ENCODE data around the gene PARP4.

Gene PARP4

DNA sequence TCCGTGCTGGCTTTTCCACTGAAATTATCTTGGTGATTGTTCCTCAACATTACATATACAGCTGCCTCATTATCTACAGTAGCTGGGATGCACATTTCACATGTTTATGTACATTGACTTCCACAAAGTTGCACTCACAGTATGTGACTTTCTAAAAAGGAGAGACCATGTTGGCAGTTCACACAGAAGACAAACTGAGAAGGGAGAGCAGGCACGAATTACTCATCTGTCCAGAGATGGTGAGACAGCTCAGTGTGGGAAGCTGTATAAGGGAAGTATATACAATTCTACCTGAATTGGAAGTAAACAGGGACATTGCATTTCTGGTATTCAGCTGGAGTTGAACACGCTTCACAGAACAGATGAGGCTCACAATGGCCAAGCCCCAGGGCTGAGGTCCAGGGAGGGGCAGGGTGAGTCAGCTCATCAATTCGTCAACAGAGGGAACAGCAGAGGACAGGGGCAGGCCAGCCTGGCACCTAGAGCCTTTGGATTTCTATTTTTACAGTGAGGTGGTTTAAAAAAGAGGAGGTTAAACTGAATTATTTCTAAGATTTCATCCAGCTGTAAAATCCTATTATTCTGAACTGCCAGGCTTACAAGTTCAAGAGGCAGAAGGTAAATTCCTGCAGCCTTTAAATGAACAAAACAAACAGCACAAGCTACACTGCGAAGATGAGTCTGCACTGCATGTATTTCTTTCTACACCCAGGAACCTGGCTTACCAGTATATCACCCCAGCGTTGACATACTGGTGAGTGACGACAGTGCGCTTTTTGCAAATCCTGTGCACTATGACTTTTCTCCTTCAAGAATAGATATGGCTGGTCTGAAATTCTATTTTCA lies 9.8 kb downstream of the PARP4 start:
- ChIA-PET POLR2A (interaction anchor here (0.6 to 0.7 kb wide), 2 partner anchors 9 to 16 kb away, joined by 3 read pairs; partner anchors contain the start of gene PARP4), CTCF (interaction anchor here (1.3 kb wide), 1 partner anchor 12 kb away, joined by 3 read pairs; no protein-coding TSS in a partner anchor)
- TF ChIP-seq, protein P1, sequence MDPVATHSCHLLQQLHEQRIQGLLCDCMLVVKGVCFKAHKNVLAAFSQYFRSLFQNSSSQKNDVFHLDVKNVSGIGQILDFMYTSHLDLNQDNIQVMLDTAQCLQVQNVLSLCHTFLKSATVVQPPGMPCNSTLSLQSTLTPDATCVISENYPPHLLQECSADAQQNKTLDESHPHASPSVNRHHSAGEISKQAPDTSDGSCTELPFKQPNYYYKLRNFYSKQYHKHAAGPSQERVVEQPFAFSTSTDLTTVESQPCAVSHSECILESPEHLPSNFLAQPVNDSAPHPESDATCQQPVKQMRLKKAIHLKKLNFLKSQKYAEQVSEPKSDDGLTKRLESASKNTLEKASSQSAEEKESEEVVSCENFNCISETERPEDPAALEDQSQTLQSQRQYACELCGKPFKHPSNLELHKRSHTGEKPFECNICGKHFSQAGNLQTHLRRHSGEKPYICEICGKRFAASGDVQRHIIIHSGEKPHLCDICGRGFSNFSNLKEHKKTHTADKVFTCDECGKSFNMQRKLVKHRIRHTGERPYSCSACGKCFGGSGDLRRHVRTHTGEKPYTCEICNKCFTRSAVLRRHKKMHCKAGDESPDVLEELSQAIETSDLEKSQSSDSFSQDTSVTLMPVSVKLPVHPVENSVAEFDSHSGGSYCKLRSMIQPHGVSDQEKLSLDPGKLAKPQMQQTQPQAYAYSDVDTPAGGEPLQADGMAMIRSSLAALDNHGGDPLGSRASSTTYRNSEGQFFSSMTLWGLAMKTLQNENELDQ (tag by site-specific recombination; IDR thresholded peaks at IDR 0.05; ENCODE audit: low read depth) = no peak
- TF ChIP-seq ZIC2 (tag by site-specific recombination; IDR thresholded peaks at IDR 0.05) (no peak), ZNF704 (tag by site-specific recombination; IDR thresholded peaks at IDR 0.05) (no peak), ZNF555 (tag by site-specific recombination; conservative IDR thresholded peaks at IDR 0.05) (no peak), KLF9 (tag by site-specific recombination; IDR thresholded peaks at IDR 0.05; ENCODE audit: low read depth) (no peak), ZNF24 (tag by site-specific recombination; IDR thresholded peaks at IDR 0.05) (no peak), SP3 (tag by site-specific recombination; IDR thresholded peaks at IDR 0.05) (no peak), ZNF155 (tag by site-specific recombination; IDR thresholded peaks at IDR 0.05) (no peak), ZNF324 (tag by site-specific recombination; IDR thresholded peaks at IDR 0.05) (no peak), GLIS1 (tag by site-specific recombination; IDR thresholded peaks at IDR 0.05) (no peak), ZNF48 (tag by site-specific recombination; IDR thresholded peaks at IDR 0.05) (no peak), ZNF19 (tag by site-specific recombination; IDR thresholded peaks at IDR 0.05; ENCODE audit: low read depth) (no peak), BCL11B (tag by site-specific recombination; IDR thresholded peaks at IDR 0.05; ENCODE audit: low read depth) (no peak), RBAK (tag by site-specific recombination; IDR thresholded peaks at IDR 0.05) (no peak), ZSCAN23 (tag by site-specific recombination; IDR thresholded peaks at IDR 0.05) (no peak), ZBTB8A (tag by site-specific recombination; IDR thresholded peaks at IDR 0.05) (no peak), ZNF362 (tag by site-specific recombination; IDR thresholded peaks at IDR 0.05) (no peak), ZNF488 (tag by site-specific recombination; IDR thresholded peaks at IDR 0.05) (no peak), OSR2 (tag by site-specific recombination; IDR thresholded peaks at IDR 0.05) (no peak)
- TF ChIP-seq, protein P2, sequence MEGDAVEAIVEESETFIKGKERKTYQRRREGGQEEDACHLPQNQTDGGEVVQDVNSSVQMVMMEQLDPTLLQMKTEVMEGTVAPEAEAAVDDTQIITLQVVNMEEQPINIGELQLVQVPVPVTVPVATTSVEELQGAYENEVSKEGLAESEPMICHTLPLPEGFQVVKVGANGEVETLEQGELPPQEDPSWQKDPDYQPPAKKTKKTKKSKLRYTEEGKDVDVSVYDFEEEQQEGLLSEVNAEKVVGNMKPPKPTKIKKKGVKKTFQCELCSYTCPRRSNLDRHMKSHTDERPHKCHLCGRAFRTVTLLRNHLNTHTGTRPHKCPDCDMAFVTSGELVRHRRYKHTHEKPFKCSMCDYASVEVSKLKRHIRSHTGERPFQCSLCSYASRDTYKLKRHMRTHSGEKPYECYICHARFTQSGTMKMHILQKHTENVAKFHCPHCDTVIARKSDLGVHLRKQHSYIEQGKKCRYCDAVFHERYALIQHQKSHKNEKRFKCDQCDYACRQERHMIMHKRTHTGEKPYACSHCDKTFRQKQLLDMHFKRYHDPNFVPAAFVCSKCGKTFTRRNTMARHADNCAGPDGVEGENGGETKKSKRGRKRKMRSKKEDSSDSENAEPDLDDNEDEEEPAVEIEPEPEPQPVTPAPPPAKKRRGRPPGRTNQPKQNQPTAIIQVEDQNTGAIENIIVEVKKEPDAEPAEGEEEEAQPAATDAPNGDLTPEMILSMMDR (tag by site-specific recombination; IDR thresholded peaks at IDR 0.05) = no peak
- H3K4me1 ChIP-seq (ENCODE audit: control insufficient read depth, insufficient read depth, low read length) = no peaks in the 10 kb centered on the region
- H3K4me3 ChIP-seq (ENCODE audit: low read depth, low read length) = no peak overlapping the region
- peaks cover 0 to 33% of the 10 kb centered on the region in 2 experiments; a peak in 2 of 3 replicates for H3K36me3 ChIP-seq (ENCODE audit: control insufficient read depth in 2 of 2, insufficient read depth in 1 of 2, low read length in 2 of 2)
- no peak overlapping the region for H3K27ac ChIP-seq (ENCODE audit: extremely low read depth, low read depth, low read length)
- no peaks in the 10 kb centered on the region for H3K9me3 ChIP-seq (ENCODE audit: control insufficient read depth, insufficient read depth, low read depth, low read length)
